Neuronal stem cell (in vitro differentiated cells): ENCODE data around the gene STXBP5.

Experiments
- DNase-seq: peaks from one replicate; pipeline ENCODE4 v3.0.0-alpha.2; 2013; ENCODE audit warnings: low spot score
- H2AFZ ChIP-seq: one replicate; pipeline ENCODE4 v1.6.1; 2013; ENCODE audit warnings: mild to moderate bottlenecking, low read length, inconsistent platforms
- H2AK5ac ChIP-seq: 2 replicates; pipeline ENCODE4 v1.6.1; 2013; ENCODE audit warnings: low read depth, mild to moderate bottlenecking, inconsistent platforms, low read length, moderate library complexity, mixed read lengths
- H2BK120ac ChIP-seq: 2 replicates; pipeline ENCODE4 v1.6.1; 2013; ENCODE audit warnings: low read depth, mild to moderate bottlenecking, inconsistent platforms, low read length, moderate library complexity, mixed read lengths
- H2BK12ac ChIP-seq: one replicate; pipeline ENCODE4 v1.6.1; 2013; ENCODE audit warnings: low read length, inconsistent platforms
- H2BK15ac ChIP-seq: 2 replicates; pipeline ENCODE4 v1.6.1; 2013; ENCODE audit warnings: mild to moderate bottlenecking, low read length, inconsistent platforms, mixed read lengths
- H2BK5ac ChIP-seq: one replicate; pipeline ENCODE4 v1.6.1; 2013; ENCODE audit warnings: inconsistent platforms, mild to moderate bottlenecking, low read length, moderate library complexity
- H3K14ac ChIP-seq: one replicate; pipeline ENCODE4 v1.6.1; 2013; ENCODE audit warnings: low read length, inconsistent platforms
- H3K18ac ChIP-seq: 2 replicates; pipeline ENCODE4 v1.6.1; 2013; ENCODE audit warnings: low read length, inconsistent platforms
- H3K23ac ChIP-seq: 2 replicates; pipeline ENCODE4 v1.6.1; 2013; ENCODE audit warnings: low read depth, mild to moderate bottlenecking, mixed read lengths, low read length, inconsistent platforms; ENCODE audit not compliant: poor library complexity
- H3K27ac ChIP-seq: replicated peaks from 3 replicates; pipeline ENCODE4 v1.5.1; 2013; ENCODE audit warnings: low read length, inconsistent platforms
- H3K27me3 ChIP-seq, 3 experiments: 2 replicates each; pipeline ENCODE4 v1.6.1; 2013; ENCODE audit warnings: low read length in 3 of 3, mild to moderate bottlenecking in 2 of 3, inconsistent platforms in 1 of 3, low read depth in 1 of 3, mixed read lengths in 1 of 3, moderate library complexity in 1 of 3; ENCODE audit not compliant: control insufficient read depth in 3 of 3, insufficient read depth in 3 of 3
- H3K36me3 ChIP-seq, 2 donors: replicated peaks in 1 of 2; 2 replicates each; pipeline ENCODE4 v1.6.1; 2013; ENCODE audit warnings: low read length in 2 of 2; ENCODE audit not compliant: control insufficient read depth in 2 of 2, insufficient read depth in 2 of 2
- H3K4ac ChIP-seq: 2 replicates; pipeline ENCODE4 v1.6.1; 2013; ENCODE audit warnings: inconsistent platforms, mild to moderate bottlenecking, low read length, moderate library complexity
- H3K4me1 ChIP-seq, 2 donors: 1 replicate in 1 of 2; 2 replicates in 1 of 2; pipeline ENCODE4 v1.6.1; 2013; ENCODE audit warnings: low read length in 2 of 2, low read depth in 1 of 2; ENCODE audit not compliant: control insufficient read depth in 2 of 2, insufficient read depth in 1 of 2
- H3K4me2 ChIP-seq: one replicate; pipeline ENCODE4 v1.6.1; 2013; ENCODE audit warnings: mild to moderate bottlenecking, low read length, inconsistent platforms; ENCODE audit not compliant: insufficient read depth, poor library complexity, severe bottlenecking
- H3K4me3 ChIP-seq, 2 donors: 2 replicates each; pipeline ENCODE4 v1.5.1; 2013; ENCODE audit warnings: low read length in 2 of 2, mild to moderate bottlenecking in 2 of 2, inconsistent platforms in 1 of 2, moderate library complexity in 1 of 2
- H3K79me1 ChIP-seq: one replicate; pipeline ENCODE4 v1.6.1; 2013; ENCODE audit warnings: low read depth, mild to moderate bottlenecking, inconsistent platforms, low read length, moderate library complexity
- H3K9ac ChIP-seq: one replicate; pipeline ENCODE4 v1.6.1; 2013; ENCODE audit warnings: mild to moderate bottlenecking, low read depth, low read length, inconsistent platforms; ENCODE audit not compliant: poor library complexity
- H3K9me3 ChIP-seq, 2 donors: replicated peaks in 1 of 2; 2 replicates each; pipeline versions ENCODE3 to v1.6.1; 2013; ENCODE audit warnings: low read length in 2 of 2, mild to moderate bottlenecking in 2 of 2, inconsistent platforms in 1 of 2, low read depth in 1 of 2, mixed read lengths in 1 of 2, moderate library complexity in 1 of 2; ENCODE audit not compliant: control insufficient read depth in 2 of 2, insufficient read depth in 1 of 2
- H4K8ac ChIP-seq: one replicate; pipeline ENCODE4 v1.6.1; 2013; ENCODE audit warnings: low read depth, mild to moderate bottlenecking, inconsistent platforms, low read length, moderate library complexity
- H4K91ac ChIP-seq: one replicate; pipeline ENCODE4 v1.6.1; 2013; ENCODE audit warnings: low read length, low read depth, mild to moderate bottlenecking, inconsistent platforms; ENCODE audit not compliant: poor library complexity
- WGBS, 2 donors: extraction: QIAGEN DNeasy Blood & Tissue Kit; methylation state at CpG; one replicate each; pipeline ENCODE4 v1.1.7; 2013; ENCODE audit warnings: missing lambda C conversion rate in 2 of 2, mixed read lengths in 1 of 2; ENCODE audit not compliant: insufficient read length in 2 of 2, insufficient replicate concordance in 1 of 2; ENCODE audit errors: extremely low coverage in 2 of 2; 5-methylcytosine and 5-hydroxymethylcytosine counted together

The STXBP5 gene

DNA sequence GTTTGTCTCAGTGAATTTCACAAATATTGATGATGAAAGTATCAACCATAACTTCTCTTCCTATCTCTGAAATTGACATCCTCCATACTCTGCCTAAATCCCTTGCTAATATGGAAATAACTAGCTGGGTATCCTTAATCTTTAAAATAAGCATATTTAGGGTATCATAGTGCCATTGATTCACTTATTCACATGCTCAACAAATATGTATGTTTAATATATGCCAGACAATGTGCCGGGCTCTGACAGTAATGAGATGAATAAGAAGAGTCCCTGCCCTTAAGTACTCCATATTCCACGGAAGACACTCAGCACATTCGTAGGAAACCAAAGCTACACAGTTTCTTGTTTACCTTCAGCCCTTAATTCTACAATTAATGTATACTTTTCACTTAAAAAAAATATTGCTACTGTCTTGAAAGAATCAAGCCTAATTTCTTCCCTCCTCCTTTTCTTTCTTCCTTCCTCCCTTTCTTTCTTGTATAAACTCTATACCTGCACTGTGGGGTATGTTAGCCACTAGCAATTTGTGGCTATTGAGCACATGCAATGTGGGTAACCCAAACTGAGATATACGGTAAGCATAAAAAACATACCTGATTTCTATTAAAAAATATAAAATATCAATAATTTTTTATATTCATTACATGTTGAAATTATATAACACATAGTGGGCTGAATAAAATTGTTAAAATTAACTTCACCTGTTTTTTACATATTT is 42.8 kb upstream of the STXBP5 start:
- no peak overlapping the region for H3K18ac ChIP-seq
- no peak overlapping the region for H2BK120ac ChIP-seq
- WGBS, 2 donors = no CpG with 5 or more reads among the region's 4 CpGs

DNA sequence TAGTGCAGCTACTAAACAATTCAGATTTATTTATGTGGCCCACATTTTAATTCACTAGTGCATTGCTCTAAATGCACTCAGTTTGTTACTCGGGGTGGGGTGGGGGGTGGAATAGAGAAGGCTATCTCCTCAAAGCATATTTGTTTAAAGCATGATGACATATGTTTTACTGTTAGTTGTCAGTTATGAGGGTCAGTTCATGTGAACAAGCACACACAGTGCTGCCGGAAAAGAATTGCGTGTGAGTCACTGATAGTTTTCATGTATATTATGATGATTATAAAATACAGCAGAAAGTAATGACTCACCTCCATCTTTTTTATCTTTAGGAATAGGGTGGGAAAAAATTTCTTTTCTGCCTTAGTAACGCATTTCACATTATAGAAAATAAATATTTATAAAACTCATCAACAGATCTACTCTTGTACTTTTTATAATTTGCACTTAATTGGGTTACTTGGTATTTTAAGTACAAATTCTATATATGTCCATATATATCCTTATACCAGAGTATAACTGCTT is 42.2 kb upstream of the STXBP5 start:
- Histone ChIP-seq H3K79me1 (no peaks in the 10 kb centered on the region), H2AFZ (no peak overlapping the region)
- DNase-seq = no peak

More for the DNA sequence above, 42.8 kb upstream of the STXBP5 start:
- no peak overlapping the region for H2BK5ac ChIP-seq
- no peak overlapping the region for H3K4me2 ChIP-seq
- no peaks in the 10 kb centered on the region for H3K79me1 ChIP-seq
- no peak overlapping the region for H2AK5ac ChIP-seq
- H2BK12ac ChIP-seq = no peak overlapping the region
- no peak overlapping the region for H3K9ac ChIP-seq
- no peaks in the 10 kb centered on the region for H3K27me3 ChIP-seq
- no peak overlapping the region for H3K27ac ChIP-seq
- H2AFZ ChIP-seq = no peak overlapping the region
- no peaks in the 10 kb centered on the region for H3K4me1 ChIP-seq
- no peaks in the 10 kb centered on the region for H3K9me3 ChIP-seq
- no peak overlapping the region for H3K4me3 ChIP-seq
- H3K36me3 ChIP-seq = no peaks in the 10 kb centered on the region
- no peak overlapping the region for H4K8ac ChIP-seq
- no peak overlapping the region for H2BK15ac ChIP-seq
- no peak overlapping the region for H3K4ac ChIP-seq
- H4K91ac ChIP-seq = no peak overlapping the region
- no peak for DNase-seq
- H3K23ac ChIP-seq = no peak overlapping the region
- H3K14ac ChIP-seq = no peak overlapping the region

DNA sequence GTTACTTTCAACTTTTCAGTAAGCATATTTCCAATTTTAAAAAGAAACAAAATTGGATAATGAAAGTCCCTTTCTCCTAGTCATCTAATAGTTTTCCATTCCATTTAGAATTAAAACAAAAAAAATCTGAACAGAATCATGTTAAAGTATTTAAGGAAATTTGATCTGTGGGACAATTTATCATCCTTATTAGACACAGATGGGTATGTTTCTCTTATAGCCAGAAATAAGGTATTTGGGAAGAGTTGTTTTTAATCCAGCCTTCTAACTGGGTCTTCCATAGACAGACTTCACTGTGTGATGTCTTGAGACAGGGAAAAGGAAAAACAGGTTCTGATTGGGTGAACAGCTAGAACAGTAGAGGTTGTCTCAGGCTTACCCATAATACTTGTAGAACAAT is 39.5 kb upstream of the STXBP5 start:
- Histone ChIP-seq H4K91ac (no peak overlapping the region), H2AK5ac (no peak overlapping the region)
- DNase-seq = no peak

More for the DNA sequence above, 42.2 kb upstream of the STXBP5 start:
- Histone ChIP-seq H3K4me1 (no peaks in the 10 kb centered on the region), H2BK5ac (no peak overlapping the region), H3K27ac (no peak overlapping the region), H3K14ac (no peak overlapping the region), H3K23ac (no peak overlapping the region), H2BK15ac (no peak overlapping the region), H4K91ac (no peak overlapping the region), H3K4ac (no peak overlapping the region), H3K4me3 (no peak overlapping the region), H3K36me3 (no peaks in the 10 kb centered on the region), H3K4me2 (no peak overlapping the region), H2BK12ac (no peak overlapping the region), H3K27me3 (no peaks in the 10 kb centered on the region), H3K9ac (no peak overlapping the region), H2BK120ac (no peak overlapping the region), H3K9me3 (no peaks in the 10 kb centered on the region), H3K18ac (no peak overlapping the region), H4K8ac (no peak overlapping the region), H2AK5ac (no peak overlapping the region)
- WGBS, 2 donors = no CpG with 5 or more reads among the region's 4 CpGs

DNA sequence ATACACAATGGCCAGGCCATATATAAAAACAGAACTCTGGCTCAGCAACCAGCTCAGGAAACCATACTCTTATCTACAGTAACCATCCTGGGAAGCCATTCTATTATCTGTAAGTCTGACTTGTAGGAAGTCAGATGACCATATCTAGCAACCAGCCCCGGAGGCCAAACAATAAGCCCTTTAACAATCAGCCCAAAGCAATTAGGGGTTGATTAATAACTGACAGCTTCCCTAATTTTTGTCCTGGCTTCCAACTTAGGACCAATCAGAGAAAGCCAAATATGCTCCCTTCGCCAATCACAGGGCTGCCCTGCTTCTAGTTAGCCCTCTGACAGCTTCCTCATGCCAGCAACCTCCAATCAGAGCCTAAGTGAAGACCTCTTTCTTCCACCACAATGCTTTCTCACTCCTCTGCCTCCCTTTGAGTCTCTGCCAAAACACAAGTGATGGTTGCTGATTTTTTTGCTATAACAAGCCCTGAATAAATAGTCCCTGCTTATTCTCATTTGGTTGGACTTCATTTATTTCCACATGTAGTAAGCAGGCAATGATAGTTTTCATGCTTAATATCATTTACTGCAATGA is 37.8 kb upstream of the STXBP5 start:
- Histone ChIP-seq H3K36me3 (no peaks in the 10 kb centered on the region), H3K9ac (no peak overlapping the region), H3K4me1 (no peaks in the 10 kb centered on the region), H2AFZ (peak overlapping the region; percentile 35), H3K4me3 (no peak overlapping the region), H3K18ac (no peak overlapping the region), H2BK12ac (no peak overlapping the region), H3K23ac (no peak overlapping the region), H3K14ac (no peak overlapping the region), H3K4ac (no peak overlapping the region), H2BK120ac (no peak overlapping the region), H4K8ac (no peak overlapping the region), H3K27ac (no peak overlapping the region), H2BK15ac (no peak overlapping the region), H3K9me3 (no peaks in the 10 kb centered on the region), H2BK5ac (no peak overlapping the region), H3K79me1 (no peaks in the 10 kb centered on the region), H4K91ac (no peak overlapping the region), H3K27me3 (no peaks in the 10 kb centered on the region), H2AK5ac (no peak overlapping the region), H3K4me2 (no peak overlapping the region)
- DNase-seq = no peak
- WGBS, 2 donors = no CpG with 5 or more reads among the region's 2 CpGs

More for the DNA sequence above, 39.5 kb upstream of the STXBP5 start:
- Histone ChIP-seq H3K14ac (no peak overlapping the region), H3K27me3 (no peaks in the 10 kb centered on the region), H3K4me3 (no peak overlapping the region), H3K36me3 (no peaks in the 10 kb centered on the region), H2BK15ac (no peak overlapping the region), H3K18ac (no peak overlapping the region), H3K4me2 (no peak overlapping the region), H3K4me1 (no peaks in the 10 kb centered on the region), H2AFZ (no peak overlapping the region), H3K9me3 (no peaks in the 10 kb centered on the region), H3K79me1 (no peaks in the 10 kb centered on the region), H2BK120ac (no peak overlapping the region), H4K8ac (no peak overlapping the region), H3K9ac (no peak overlapping the region), H3K4ac (no peak overlapping the region), H3K27ac (no peak overlapping the region), H2BK5ac (no peak overlapping the region), H3K23ac (no peak overlapping the region), H2BK12ac (no peak overlapping the region)
